SH-SY5Y (cell line): ENCODE results near the gene PIEZO2.

Experiments
- GATA2 ChIP-seq: IDR thresholded peaks from 2 replicates; pipeline ENCODE4 v1.6.1; 2011; ENCODE audit warnings: mild to moderate bottlenecking, low read depth, low read length
- GATA3 ChIP-seq: IDR thresholded peaks from 2 replicates; pipeline ENCODE4 v1.6.1; 2011; ENCODE audit warnings: low read depth, mild to moderate bottlenecking, low read length, moderate library complexity

Gene PIEZO2

DNA sequence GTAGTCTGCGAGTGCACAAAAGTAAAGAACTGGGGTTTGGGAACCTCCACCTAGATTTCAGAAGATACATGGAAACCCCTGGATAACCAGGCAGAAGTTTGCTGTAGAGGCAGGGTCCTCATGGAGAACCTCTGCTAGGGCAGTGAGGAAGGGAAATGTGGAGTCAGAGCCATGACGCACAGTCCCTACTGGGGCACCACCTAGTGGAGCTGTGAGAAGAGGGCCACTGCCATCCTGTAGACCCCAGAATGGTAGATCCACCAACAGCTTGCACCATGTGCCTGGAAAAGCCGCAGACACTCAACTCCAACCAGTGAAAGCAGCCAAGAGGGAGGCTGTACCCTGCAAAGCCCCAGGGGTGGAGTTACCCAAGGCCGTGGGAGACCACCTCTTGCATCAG lies 206.4 kb downstream of the PIEZO2 start:
- TF ChIP-seq GATA2 (no peak), GATA3 (no peak)

DNA sequence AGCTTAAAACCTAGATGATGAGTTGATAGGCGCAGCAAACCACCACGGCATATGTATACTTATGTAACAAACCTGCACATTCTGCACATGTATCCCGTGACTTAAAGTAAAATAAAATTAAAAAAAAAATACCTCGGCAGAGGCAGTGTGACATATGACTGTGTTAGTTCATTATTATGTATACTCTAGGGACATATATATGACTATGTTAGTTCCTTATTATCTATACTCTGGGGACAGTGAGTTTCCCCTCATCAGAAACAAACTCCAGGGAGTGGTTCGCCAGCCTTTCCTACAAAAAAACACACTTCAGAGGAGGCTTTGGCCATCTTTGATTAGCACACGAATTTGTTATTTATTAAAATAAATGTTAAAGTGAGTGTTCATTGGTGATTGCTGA lies 209.5 kb downstream of the PIEZO2 start:
- TF ChIP-seq GATA2 (no peak), GATA3 (no peak)

DNA sequence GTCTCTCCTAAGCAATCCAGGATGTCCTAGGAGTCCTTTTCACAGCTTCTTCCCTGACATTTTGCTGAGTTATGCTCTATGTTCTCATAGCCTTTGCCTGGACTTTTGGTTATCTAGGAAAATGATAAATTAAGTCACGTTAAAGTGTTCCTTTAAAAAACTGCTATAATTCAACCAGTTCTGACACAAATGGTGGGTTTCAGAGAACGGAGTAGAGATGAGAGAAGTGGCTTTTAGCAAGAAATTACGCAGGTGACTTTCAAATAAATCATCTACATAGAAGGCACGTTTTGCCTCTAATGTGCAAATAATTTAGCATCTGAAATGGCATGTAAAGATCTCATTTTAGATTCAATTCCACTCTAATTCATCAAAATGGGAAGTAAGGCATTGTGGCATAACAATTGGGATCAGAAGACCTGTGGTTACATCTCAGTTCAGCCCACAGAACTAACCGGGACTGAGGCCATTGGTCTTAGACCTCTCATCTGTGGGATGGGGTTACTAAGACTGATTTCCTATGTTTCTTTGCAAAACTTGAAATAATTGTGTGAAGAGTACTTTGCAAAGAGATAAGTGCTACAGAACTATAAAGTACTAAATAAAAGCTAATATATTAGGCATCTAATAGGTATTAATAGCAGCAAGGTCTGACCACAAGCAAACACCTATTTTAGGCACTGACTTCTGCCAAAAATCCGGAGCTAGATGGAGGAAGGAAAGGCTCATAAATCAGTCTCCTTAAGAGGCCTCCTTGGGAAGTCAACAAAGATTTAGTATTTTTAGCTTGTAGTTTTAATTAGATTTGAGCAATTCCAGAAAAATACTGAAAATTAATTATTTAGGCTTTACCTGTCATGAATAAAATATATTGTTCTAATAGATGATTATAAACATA lies 211.4 kb downstream of the PIEZO2 start:
- no peak for TF ChIP-seq GATA2

DNA sequence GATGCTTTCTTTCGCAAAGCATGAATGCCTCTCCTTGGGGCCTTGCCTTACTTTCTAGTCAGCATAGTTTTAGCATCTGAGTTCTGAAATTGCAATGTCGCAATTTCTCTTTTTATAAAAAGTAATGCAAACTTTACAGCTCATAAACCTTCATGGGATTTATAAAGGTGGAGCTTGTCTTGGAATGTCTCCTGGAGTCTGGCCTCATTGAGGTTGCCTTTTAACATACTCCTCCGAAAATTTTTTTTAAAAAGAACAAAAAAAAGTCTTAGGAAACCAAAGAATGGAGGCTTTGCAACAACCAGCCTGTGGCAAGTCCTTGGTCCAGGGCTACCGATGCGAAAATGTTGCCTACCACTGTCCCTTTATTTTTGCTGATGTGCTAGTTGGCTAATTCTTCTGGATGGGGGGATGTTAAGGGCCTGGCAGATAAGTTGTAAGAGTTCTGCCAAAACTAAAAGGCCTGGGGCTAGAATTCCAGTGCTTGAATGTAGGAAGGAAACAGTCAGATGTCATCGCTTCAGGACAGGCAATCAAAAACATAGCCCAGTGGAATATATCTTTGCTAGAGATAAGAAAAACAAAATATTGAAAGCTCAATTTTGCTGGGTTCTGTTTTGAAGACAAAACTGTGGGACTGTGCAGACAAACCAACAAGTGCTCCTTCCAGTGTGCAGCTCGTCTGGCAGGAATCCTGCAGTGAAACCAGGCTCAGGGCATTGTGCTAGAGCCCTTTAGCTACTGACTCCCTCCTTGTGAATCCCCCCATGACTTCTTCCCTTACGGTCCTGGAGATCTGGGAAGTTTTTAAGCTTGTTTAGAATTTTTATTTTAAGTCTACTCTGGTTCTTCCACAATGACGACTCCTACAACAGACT lies 213.0 kb downstream of the PIEZO2 start:
- no peak for TF ChIP-seq GATA2
- TF ChIP-seq GATA3, result no peak

DNA sequence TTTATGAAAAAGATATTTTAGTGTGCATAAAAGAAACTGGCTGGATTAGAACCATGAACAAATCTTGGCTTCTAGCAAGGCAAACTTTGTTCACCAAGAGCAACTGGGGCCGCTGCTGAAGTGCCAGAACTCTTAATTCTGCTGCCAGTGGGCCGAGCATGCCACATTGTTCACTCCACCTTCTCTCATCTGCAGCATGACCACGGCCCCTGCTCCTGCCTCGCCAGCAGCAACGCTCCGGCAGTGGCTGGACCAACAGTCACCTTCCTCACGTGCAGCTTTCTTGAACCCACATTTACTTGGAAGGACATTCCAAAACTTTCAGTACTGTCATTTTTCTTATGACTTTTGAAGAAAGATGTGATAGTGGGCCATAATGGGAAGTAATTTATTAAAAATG lies 213.8 kb downstream of the PIEZO2 start:
- TF ChIP-seq GATA3, result no peak
- TF ChIP-seq GATA2, result no peak

DNA sequence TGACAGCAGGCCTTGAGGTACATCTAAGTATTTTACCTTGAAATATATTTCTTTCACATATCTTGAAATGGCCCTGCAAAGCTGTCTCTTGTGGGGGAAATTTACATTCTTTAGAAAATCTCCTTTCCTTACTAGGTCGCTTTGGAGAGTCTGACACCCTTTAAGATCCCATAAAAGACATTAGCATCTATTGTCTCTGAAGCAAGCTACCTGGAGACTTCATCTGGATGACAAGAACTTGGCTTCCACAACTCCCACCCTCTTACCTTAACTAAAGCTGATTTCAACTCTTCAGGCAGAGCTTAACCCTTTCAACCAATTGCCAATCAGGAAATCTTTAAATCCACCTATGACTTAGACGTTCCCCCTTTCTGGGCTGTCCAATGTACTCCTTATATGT lies 219.3 kb downstream of the PIEZO2 start:
- TF ChIP-seq GATA2, result no peak
- no peak for TF ChIP-seq GATA3

DNA sequence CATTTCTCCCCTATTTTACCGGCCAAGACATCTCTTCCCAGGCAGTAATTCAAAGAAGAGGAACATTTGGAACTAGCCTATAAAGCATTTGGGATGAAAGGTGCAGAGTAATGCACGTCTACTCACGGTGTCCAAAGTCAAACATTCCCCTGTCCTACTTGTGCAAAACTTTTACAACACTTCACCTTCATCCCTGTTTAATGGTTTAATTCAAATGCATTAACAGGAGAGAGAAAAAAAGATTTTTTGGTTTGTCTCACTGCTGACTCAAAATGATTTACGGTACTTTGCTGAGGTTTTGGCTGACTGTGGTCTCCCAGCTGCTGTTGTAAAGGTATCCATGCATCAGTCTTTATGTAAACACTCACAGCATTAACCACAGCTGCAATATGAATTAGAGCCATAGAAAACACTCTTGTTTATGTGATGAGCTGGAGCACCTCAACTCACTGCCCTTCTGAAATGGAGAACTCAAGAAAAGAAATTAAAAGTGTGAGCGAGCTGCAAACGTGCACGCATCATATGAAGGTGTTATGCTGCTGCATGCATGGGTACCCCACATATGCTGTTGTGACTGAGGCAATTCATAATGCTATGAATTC lies 220.5 kb downstream of the PIEZO2 start:
- TF ChIP-seq GATA3 (no peak), GATA2 (no peak)

DNA sequence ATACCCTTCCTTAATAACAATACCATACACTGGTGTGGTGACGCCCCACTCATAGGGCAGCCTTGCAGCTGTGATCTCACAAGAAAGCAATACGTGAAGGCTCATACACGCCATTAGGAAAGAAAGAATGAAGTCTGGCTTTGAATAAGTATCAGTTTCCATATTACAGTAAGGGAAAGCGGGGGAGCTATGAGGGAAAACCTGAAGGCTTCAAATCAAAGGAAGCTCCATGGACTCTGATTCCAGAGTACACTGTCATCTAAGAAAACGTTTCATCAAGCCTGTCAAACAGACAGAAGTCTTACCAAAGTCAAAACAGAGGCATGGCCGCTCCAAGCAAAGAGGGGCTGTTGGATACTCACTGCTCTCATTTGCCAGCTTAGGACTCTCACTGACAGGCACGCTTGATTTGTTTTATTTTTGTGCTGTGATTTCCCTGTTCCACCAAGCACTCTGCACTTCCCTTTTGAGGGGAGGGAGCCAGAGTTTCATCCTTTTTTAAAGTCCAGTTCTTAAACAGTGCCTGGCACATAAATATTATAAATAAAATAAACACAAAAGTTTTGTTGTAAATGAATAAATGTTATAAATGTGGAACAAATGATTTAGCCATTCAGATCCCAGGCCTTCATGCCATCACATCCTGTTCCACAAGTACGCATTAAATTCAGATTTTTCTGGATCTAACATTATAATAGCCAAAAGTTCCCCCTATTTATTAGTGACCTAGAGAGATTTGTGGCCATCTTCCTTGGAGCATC lies 221.2 kb downstream of the PIEZO2 start:
- TF ChIP-seq GATA3 (no peak), GATA2 (no peak)

DNA sequence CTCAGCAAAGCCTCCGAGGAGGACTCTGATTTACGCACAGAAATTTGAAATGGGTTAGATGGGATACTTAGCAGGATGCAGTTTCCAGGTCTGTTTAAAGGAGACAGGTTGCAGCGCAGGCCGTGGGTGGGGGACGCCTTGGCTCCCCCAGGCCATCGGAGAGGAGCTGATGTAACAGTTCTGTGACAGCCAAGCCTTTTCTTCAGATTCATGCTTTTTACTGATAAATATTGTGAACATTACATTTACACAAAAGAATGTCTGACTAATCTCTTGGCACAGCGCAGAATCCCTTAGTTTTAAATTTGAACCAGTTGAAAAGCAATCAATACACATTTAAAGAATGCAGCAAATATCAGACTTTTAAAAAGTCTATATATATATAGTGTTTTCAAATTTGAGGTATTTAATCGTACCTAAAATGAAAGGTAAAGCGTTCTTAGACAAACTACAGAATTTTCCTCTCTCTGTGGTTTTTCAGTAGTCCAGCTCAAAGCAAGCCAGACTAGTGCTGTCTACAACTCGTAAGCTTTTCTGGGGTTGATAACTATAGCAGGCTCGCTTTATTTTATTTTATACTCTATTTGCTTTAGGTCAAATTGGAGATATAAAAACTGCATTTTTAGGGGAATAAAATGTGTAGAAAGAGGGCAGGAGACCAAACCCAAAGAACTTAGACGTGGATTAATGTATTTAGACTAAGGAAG lies 221.9 kb downstream of the PIEZO2 start:
- TF ChIP-seq GATA3 (no peak), GATA2 (no peak)

DNA sequence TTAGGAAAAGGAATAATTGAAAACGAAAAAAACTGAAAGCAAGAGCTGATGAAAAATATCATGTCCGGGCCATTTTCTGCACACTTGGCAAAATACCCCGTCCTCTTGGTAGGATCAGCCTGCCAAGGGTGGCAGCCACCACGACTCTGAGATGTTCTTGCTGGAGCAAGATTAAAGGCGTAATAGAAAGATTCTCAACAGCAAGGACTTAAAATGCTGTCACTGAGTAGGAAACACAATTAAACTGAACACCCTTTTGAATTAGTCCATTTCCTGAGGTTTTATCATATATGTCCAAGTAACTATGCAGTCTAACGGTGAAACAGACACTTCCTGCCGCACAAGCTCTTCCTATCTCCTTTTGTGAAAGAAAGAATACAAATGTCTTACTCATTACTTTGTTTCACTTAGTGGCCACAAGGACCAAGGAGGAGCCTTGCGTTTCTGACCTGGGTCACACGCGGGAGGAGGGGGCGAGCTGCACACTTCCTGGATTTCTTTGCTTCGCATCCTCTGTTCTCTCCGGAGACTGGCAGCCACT lies 222.7 kb downstream of the PIEZO2 start:
- TF ChIP-seq GATA2, result no peak
- TF ChIP-seq GATA3, result no peak

DNA sequence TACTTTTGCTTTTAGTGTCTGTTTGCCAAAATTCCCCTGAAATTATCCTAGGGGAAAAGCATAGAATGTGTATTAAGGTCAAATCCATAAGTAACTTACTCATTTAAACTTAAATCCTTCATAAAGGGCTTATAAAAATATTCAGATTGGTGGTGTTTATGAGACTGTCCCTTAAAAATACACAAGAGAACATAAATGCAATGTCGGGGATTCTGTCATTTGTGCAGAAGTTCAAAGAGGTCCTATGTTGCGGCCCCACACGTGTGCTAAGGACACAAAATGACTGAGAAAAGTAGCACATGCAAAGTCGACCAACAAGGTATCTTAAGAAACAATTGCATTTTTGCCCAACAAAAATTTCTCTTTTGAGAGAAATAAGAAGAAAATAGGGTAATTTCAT lies 225.1 kb downstream of the PIEZO2 start:
- TF ChIP-seq GATA3 (no peak), GATA2 (no peak)

DNA sequence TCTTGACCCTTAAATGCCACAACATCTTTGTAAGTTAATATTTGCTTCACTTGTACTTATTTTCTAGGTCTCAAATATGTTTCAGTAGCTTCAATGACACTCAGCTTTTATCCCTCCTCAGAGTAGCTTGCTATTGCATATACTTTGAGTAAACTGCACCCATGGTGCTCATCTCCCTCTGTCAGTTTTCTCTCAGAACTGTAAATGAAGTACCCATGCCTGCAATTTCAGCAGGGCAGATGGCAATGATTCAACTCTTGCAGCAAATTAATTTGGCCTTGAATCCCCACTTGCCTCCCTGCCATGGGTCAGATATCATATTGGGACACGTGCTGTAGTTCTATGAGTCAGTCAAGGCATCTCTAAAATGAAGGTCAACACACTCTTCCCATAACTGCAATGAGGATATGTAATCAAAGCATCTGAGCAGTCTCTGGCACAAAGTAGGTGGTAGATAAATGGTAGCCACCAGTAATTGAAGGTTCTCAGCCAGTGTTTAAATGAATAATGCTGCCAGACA lies 225.8 kb downstream of the PIEZO2 start:
- no peak for TF ChIP-seq GATA3
- TF ChIP-seq GATA2, result no peak

DNA sequence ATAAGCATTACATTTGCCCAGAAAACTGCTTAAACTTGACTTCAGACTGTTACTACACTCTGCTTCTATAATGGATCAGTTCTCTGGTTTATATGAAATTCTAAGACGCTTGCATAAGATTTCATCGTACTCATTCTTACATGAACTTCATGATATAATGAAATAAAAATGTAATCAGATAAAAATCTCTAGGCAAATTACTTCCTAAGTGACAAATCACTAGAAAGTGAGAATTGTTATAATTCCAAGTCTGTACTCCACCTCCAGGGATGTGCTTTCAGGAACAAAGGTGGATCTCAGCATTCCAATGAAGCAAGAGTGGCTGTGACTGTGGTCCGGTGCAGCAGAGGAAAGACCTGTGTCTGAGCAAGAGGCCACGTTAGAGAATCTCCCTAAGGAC lies 226.2 kb downstream of the PIEZO2 start:
- TF ChIP-seq GATA2 (no peak), GATA3 (no peak)
